ENCODE results near the gene TPP1.

TPP1 gene

DNA sequence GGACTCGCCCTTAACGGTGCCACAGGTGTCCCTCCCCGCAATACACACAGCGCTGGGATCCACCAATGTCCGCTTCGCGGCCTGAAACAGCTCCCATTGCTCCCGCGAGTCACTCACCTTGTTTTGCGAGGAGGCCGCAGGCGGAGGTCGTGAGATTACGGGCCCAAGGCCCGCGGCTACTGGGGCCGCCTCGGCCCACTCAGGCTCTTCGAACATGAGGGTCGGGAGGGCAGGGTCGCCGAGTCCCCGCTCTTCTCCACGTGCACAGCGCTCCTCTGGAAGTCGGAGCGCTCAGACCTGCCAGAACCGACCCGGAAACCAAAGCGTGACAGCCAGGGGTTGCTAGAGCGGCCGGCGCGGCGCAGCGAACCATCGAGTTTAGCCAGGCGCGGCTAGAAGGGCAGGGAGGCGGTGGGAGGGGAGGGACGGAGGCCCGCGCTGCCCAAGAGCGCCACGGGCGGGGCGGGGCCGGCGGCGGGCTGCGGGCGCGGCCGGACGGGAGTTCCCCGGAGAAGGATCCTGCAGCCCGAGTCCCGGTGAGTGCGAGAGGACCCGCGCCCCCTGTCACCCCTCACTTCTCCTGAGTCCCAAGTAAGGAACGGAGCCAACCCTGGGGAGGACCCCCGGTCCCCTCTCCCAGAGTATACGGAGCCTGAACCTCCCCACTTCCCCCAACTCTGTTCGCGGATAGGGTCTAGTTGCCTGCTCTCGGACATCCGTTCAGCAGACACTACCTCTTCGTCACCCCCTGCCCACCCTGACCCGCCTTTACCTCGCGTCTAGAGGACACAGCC lies 15.7 kb downstream of the TPP1 start, which contains the start of the genes ILK and RRP8:
Gene ILK, plus strand, starts transcription at position 488 of the 794 bp plus-strand sequence. CDS start 498 bp downstream, outside the sequence.
Gene RRP8, minus strand, starts transcription at position 330 of the 794 bp plus-strand sequence. Its CDS starts 114 bp downstream, at position 216.
- peak; percentile 58 for DNase-seq (ENCODE audit: low read depth, low spot score)
- peak within 1 kb of the TSS; percentile 67 for H3K4me3 ChIP-seq (ENCODE audit: low read length)

DNA sequence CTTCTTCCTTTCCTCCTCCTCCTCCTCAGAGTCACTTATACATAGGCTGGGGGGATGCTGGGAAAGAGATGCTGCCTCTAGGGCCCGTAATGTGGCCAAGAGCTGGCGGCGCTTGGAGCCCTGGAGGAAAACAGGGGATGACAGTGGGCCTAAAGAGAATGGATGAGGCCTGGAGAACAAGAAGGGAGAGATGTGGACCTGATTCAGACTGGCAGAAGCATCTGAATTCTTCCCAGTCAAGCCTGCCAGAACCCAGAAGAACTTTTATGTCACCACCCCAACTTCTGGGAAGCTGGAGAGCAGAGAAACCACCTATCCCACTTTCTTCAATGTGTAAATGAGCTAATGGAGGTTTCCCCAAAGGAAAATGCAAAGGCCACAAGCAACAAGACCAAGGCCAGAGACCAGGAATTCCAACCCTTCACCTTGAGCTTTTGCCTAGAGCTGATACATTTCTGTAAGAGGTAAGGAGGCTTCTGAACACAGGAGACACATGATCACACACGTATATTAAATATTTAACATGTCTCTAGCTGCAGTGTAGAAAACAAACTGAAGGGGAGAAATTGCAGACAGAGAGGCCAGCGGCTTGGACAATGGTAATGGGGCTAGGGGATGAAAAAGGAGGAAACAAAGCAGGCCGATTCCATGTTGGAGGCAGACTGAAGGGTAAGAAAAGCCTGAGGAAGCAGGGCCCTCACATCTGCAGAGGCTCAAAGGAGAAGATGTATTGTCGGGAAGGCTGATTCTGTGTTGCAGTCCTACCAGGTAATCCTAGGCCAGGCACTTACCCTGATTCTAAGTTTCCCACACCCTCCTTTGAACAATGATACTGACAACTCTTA lies 16.9 kb downstream of the TPP1 start:
- DNase-seq (ENCODE audit: low read depth, low spot score) = no peak
- H3K4me3 ChIP-seq (ENCODE audit: low read length) = peak overlapping the region; percentile 67

DNA sequence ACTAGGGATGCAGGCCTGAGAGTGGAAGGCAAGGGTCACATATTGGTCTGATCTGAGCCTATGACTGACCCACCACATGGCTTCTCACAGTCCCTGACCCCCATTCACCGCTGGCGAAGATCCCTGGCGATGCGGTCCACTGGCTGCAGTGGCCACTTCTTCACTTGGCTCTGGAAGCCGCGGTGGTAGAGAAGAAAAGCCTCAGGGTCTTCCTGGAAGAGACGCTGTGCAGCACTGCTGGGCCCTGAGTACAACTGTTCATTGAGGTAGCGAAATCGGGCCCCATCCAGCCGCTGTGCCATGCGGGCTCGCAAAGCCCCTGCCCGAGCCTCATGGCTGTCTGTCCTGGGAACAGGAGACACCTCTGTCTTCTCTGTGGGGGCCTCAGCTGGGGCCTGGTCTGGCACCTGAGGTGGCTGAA lies 18.2 kb downstream of the TPP1 start:
- DNase-seq (ENCODE audit: low read depth, low spot score) = no peak

DNA sequence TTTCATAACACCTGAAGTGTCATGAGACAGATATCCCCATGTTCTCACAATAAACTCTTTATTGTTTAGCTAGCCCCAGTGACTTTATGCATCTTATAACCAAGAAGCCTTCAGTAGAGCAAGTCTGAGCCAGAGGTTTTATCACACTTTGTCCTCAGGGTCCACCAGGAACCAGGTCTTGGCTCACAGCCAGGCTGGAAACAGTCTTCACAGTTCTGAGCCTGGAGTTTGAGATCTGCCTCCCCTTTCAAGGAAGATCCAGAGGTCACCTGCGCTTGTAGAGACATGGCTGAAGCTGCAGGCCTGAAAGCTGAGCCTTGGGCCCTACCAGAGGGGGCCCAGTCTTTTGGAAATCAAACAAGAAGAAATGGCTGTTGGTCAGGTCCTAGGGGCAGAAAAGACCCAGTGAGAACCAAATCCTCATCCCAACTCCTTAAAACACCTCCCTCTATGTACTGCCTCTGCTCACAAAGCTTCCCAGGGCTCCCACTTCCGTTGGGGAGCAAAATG lies 19.3 kb downstream of the TPP1 start:
- no peak for DNase-seq (ENCODE audit: low read depth, low spot score)
- no peak overlapping the region for H3K4me3 ChIP-seq (ENCODE audit: low read length)

More for the DNA sequence above, 18.2 kb downstream of the TPP1 start:
- H3K4me3 ChIP-seq (ENCODE audit: low read length) = no peak overlapping the region

DNA sequence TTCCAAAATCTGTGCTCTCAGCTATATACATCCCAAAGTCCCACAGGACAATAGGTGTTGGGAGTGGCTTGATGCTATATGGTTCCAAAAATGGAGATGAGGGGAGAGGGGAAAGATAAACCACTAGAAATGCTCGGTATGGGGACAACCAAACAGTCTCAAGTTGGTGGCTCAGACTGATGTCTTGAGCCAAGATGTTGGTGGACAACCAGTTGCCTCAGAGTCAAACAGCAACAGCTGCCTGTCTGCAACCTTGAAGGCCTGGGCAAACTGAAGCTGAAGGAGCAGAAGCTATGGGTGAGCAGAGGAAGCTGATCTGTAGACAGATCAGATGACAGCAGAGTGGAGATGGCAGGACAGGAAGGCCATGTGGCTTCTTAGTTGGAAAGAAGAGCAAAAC lies 19.8 kb downstream of the TPP1 start:
- no peak for DNase-seq (ENCODE audit: low read depth, low spot score)
- no peak overlapping the region for H3K4me3 ChIP-seq (ENCODE audit: low read length)

DNA sequence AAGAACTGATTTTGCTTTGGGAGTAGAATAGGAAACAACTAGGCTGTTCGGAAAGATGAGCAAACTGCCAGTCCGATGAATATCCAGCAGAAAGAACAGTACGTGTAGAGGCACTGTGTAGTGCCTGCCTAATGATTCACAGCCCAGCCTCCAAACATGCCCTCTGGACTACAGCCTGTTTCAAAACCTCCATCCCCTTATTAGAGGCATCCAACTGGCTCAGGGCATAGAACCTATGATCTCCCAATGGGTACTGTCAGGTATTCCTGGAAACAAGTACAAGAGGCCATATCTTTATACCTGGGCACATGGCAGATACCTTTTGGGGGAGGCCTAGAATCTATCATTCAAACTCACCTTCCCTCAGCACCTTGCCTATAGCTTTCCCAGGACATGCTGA lies 20.7 kb downstream of the TPP1 start:
- no peak overlapping the region for H3K4me3 ChIP-seq (ENCODE audit: low read length)
- no peak for DNase-seq (ENCODE audit: low read depth, low spot score)

DNA sequence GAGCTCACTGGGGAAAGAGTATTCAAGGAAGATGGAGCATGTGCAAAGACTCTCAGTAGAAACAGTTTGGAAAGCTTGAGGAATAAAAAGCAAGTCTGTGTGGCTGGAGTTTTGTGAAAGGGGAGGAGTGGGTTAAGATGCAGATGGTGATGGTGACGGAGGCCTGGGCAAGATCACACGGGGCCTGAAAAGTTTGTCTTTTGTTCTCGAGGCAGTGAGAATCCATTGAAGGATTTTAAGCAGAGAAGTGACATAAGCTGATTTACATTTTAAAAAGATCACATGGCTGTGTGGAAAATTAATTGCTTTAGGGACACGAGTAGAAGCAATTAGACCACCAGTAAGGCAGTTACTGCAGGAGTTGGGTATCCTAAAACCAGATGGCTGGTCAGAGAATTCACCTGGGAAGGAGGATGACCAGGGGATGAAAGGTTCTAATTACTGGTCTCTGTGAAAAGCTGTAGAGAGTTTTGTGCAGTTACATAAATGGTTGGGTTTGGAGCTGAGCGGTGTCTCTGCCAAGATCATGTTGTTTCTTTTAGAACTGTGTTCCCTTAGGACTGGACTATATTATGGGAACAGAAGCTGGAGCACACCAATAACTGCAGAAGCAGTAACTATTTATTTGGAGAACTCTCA lies 22.9 kb downstream of the TPP1 start:
- no peak for DNase-seq (ENCODE audit: low read depth, low spot score)
- no peak overlapping the region for H3K4me3 ChIP-seq (ENCODE audit: low read length)

DNA sequence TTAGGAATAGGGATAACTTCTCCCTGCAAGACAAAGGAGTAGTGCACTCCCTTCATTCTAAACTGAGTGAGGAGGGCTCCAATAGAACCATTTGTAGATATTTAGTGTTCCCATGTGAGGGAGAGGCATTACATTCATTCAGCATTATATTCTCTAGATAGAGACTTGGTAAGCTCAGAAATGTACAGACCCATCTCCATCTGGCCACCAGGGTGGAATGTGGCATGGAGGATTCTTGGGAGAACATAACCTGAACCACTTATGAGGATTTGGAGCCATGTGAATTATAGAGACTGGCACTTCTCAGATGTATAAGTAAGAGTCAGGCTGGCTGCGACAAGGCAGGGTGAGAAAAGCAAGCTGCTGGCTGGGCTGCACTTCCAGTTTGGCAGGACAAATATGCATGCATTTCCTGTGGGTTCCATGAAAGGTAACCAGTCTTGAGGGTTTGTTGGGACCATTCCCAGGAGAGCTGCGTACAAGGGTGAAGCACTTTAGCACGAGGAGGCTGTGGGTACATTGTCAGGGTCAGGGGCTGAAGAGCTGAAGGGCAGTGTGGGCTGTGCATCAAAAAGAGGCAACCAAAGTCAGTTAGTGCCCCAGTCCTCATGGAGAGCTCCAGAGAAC lies 25.0 kb downstream of the TPP1 start:
- no peak for DNase-seq (ENCODE audit: low read depth, low spot score)
- no peak overlapping the region for H3K4me3 ChIP-seq (ENCODE audit: low read length)

DNA sequence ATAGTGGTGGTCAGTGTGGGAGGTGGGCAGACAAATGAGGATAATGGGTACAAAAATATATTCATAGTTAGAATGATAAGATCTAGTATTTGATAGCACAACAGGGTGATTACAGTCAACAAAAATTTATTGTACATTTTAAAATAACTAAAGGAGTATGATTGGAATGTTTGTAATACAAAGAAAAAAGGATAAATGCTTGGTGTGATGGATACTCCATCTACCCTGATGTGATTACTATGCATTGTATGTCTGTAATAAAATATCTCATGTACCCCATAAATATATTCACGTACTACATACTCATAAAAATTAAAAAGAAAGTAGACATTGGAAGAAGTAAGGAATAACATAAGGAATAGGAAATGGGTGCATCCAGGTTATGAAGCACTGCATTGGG lies 31.2 kb downstream of the TPP1 start:
- H3K4me3 ChIP-seq (ENCODE audit: low read length) = no peak overlapping the region
- DNase-seq (ENCODE audit: low read depth, low spot score) = no peak

DNA sequence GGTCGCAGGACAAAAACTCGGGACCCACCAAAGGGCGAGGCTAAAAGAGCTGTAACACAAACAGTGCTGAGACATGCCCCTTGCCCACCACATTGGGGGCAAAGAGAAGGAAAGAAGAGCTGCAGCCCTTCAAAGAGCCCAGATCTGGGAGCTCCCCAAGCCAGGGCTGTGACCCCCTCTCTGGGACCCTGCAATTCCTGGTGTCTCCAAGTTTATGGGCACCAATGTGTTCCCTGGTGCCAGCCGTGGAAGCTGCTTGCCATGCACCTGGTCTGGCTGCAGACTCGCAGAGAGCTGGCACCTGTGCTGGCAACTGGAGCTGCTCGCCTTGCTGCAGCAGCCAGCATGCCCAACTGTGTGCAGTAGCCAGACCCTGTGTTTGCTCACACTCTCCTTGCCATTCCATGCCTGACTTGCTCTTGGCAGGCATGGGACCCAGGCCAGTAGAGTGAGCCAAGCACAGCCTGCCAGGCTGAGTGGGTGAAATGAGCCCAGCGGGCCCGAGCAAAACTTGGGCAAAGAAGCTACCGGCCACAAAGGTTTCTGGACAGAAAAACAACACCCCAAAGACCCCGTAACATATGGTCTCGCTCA lies 31.8 kb downstream of the TPP1 start:
- no peak for DNase-seq (ENCODE audit: low read depth, low spot score)
- no peak overlapping the region for H3K4me3 ChIP-seq (ENCODE audit: low read length)

DNA sequence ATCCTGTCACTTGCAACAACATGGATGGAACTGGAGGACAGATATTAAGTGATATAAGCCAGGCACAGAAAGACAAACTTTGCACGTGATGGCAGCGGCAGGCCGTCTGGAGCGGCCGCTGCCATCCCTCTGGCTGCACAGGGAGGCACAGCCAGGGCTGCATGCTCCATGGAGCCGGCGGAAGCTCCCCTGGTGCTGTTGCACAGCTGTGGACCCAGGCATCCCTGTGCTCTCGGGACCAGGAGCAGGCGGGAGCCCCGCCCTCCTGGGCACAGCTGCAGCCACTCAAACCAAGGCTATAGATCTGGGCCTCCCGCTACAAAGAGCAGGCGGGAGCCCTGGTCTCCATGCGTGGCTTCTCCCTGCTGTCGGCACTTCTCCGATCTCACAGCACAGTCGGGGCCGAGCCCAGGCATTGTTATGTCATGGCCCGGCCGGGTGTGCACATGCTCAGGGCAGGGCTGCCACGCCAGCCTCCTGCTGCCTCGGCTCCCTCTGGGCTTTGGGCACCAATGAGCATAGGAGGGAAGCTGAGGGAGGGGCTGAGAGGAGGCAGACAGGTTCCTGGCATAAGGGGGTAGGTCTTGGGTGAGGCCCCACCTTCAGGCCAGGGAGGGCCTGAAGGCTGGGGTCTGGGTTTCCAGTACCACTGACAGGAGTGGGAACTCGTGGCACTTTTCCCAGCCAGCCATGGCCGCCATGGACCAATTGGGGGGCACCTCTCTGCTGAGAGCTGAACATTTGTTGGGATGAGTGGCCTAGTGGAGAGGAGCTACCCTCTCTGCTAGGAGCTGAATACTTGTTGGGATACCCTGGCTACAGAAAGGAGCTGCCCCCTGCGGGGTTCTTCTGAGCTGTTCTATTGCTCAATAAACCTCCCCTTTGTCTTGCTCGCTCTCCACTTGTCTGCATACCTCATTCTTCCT lies 32.5 kb downstream of the TPP1 start:
- no peak overlapping the region for H3K4me3 ChIP-seq (ENCODE audit: low read length)
- no peak for DNase-seq (ENCODE audit: low read depth, low spot score)

DNA sequence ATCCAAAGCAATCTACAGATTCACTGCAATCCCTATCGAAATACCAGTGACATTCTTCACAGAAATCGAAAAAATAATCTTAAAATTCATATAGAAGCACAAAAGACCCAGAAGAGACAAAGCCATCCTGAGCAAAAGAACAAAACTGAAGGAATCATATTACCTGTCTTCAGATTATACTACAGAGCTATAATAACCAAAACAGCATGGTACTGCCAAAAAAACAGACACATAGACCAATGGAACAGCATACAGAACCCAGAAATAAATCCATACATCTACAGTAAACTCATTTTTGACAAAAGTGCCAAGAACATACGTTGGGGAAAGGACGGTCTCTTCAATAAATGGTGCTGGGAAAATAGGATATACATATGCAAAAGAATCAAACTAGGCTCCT lies 34.7 kb downstream of the TPP1 start:
- no peak for DNase-seq (ENCODE audit: low read depth, low spot score)
- no peak overlapping the region for H3K4me3 ChIP-seq (ENCODE audit: low read length)

DNA sequence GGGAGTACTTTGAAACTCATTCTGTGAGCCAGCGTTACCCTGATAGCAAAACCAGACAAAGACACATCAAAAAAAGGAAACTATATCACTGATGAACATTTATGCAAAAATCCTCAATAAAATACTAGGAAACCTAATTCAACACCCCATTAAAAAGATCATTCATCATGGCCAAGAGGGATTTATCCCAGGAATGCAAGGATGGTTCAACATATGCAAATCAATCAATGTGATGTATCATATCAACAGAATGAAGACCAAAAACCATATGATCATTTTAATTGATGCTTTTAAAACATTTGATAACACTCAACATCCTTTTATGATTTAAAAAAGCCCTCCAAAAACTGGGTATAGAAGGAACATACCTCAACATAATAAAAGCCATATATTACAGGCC lies 35.6 kb downstream of the TPP1 start:
- no peak overlapping the region for H3K4me3 ChIP-seq (ENCODE audit: low read length)
- DNase-seq (ENCODE audit: low read depth, low spot score) = no peak

DNA sequence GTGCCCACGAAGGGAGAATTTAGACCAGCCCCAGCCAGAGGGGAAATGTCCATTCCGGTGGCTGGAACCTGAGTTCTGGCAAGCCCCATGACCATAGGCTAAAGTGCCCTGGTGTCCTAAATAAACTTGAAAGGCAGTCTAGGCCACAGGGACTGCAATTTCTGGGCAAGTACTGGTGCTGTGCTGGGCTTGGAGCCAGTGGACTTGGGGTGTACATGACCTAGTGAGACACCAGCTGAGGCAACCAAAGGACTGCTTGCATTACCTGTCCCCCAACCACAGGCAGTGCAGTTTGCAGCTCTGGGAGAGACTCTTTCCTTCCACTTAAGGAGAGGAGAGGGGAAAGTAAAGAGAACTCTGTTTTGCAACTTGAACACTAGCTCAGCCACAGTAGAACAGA lies 39.5 kb downstream of the TPP1 start:
- H3K4me3 ChIP-seq (ENCODE audit: low read length) = no peak overlapping the region
- no peak for DNase-seq (ENCODE audit: low read depth, low spot score)

DNA sequence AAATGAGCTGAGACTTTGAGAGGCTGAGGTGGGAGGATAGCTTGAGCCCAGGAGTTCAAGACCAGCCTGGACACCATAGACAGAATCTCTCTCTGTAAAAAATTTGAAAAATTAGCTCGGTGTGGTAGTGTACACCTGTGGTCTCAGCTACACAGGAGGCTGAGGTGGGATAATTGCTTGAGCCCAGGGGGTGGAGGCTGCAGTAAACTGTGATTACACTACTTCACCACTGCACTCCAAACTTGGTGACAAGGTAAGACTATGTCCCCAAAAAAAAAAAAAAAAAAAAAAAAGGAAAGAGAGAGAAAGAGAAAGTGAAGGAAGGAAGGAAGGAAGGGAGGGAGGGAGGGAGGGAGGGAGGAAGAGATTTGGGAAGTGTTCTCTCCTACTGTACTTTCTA lies 41.1 kb downstream of the TPP1 start:
- DNase-seq (ENCODE audit: low read depth, low spot score) = no peak

DNA sequence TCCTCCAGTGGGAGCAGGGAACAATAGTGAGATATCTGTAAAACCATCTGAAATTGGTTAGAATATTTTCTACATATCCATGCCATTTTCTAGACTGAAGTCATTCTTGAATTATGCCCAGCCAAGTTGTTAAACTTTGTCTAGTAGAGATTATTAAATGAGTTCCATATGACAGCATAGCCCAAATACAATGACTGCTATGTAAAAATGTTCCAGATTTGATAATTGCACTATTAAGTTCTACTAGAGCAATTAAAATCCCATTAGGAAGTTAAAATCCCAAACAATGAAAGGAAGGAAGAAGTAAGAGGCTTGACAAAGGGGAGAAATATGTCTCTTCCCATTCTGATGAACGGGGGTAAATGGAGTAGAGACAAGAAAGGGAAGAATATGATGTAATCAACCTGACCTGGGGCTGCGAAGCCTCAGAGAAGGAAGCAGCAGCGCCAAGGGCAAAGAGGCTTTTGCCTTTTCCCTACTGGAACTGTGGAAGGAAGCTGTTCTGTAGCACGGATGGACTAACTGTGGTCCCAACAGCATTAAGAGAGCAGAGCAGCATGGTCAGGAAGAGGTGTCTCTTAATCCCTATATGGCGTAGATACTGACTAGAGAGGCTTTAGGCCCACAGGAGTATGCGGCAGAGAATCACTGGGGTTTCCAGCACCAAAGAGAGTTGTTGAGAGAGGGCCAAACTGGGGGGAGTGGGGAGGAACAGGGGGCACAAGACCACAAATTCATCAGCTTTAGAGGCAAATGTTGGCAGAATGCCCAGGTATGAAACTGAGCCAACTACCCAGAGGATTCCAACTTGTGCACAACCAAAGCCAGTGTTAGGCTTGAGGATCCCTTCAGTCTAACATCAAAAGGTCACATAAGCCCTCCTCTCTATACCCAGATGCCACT lies 42.5 kb downstream of the TPP1 start:
- no peak overlapping the region for H3K4me3 ChIP-seq (ENCODE audit: low read length)
- peak; percentile 25 for DNase-seq (ENCODE audit: low read depth, low spot score)

More for the DNA sequence above, 41.1 kb downstream of the TPP1 start:
- H3K4me3 ChIP-seq (ENCODE audit: low read length) = no peak overlapping the region

All from Jurkat, Clone E6-1 (cell line).